Activated naive CD4-positive, alpha-beta T cell treated with anti-CD3 and anti-CD28 coated beads for 36 hours (primary cell): ENCODE measurements around the gene AMELY. TPM values are rescaled to one million over a fixed set of nuclear protein-coding genes. Genes with fewer than 3 reads are reported as not detected.

ENCODE experiments used
- CTCF ChIA-PET: fragments of 350-600 bp; sonication (Branson Sonifier 250); formaldehyde crosslinking; loops from one replicate; lab custom pipeline; 2021; ENCODE audit warnings: antibody characterized with exemption; lab: Charles Lee
- DNase-seq: peaks from one replicate; pipeline ENCODE4 v3.0.0-alpha.2; 2020
- H3K27ac Mint-ChIP-seq: one replicate; pipeline ENCODE4 v1.8.0; 2021; ENCODE audit warnings: mild to moderate bottlenecking, mixed read lengths
- H3K27me3 Mint-ChIP-seq: one replicate; pipeline ENCODE4 v1.8.0; 2021; ENCODE audit warnings: low read depth, mixed read lengths
- H3K36me3 Mint-ChIP-seq: one replicate; pipeline ENCODE4 v1.8.0; 2021; ENCODE audit warnings: low read depth, mixed read lengths
- H3K4me1 Mint-ChIP-seq: one replicate; pipeline ENCODE4 v1.8.0; 2021; ENCODE audit warnings: low read depth, mixed read lengths
- H3K4me3 Mint-ChIP-seq: one replicate; pipeline ENCODE4 v1.8.0; 2021; ENCODE audit warnings: mild to moderate bottlenecking, moderate library complexity, mixed read lengths
- H3K9me3 Mint-ChIP-seq: one replicate; pipeline ENCODE4 v1.8.0; 2021; ENCODE audit warnings: mixed read lengths
- intact Hi-C: fragments of 100-400 bp; cut with micrococcal nuclease; formaldehyde crosslinking; loops from one replicate; pipeline ENCODE4 v1.15.1; 2023
- total RNA-seq, 2 experiments: library from RNA; stranded (reverse); gene quantifications; one replicate each; pipeline ENCODE4 v1.2.3, GENCODE V29; 2021

Gene AMELY
- not detected for total RNA-seq

GRCh38 chrY:6911253-6911881 lies at the start of gene AMELY:
TSS of gene AMELY (minus strand) at chrY:6911752. CDS start at chrY:6872608, 39,144 bp downstream.
- no peak within 1 kb of the TSS for H3K4me3 Mint-ChIP-seq
- peaks cover 36% of the 10 kb centered on the region for H3K27me3 Mint-ChIP-seq
- CTCF ChIA-PET: no interaction called here
- no peak within 1 kb of the TSS for H3K27ac Mint-ChIP-seq
- no peaks in the 10 kb centered on the region for H3K9me3 Mint-ChIP-seq
- peaks cover 7% of the 10 kb centered on the region for H3K4me1 Mint-ChIP-seq
- intact Hi-C loops: no loop called here
- no peak for DNase-seq
- H3K36me3 Mint-ChIP-seq: no peaks in the 10 kb centered on the region

- Mint-ChIP-seq H3K9me3 (no peaks in the 10 kb centered on the region), H3K27me3 (peaks cover 2% of the 10 kb centered on the region), H3K36me3 (no peaks in the 10 kb centered on the region), H3K4me3 (no peak overlapping the region), H3K4me1 (no peaks in the 10 kb centered on the region), H3K27ac (no peak overlapping the region)
- intact Hi-C loops: no loop called here
- CTCF ChIA-PET: no interaction called here
- no peak for DNase-seq
These were observed 38.4 kb upstream of the AMELY start for GRCh38 chrY:6949947-6950346.

- Mint-ChIP-seq H3K9me3 (no peaks in the 10 kb centered on the region), H3K4me1 (no peaks in the 10 kb centered on the region), H3K27ac (no peak overlapping the region), H3K4me3 (no peak overlapping the region), H3K36me3 (no peaks in the 10 kb centered on the region), H3K27me3 (peaks cover 2% of the 10 kb centered on the region)
- intact Hi-C loops: no loop called here
- CTCF ChIA-PET: no interaction called here
- DNase-seq: no peak
These were observed 36.8 kb upstream of the AMELY start for GRCh38 chrY:6948378-6948777.

- no peak overlapping the region for H3K4me3 Mint-ChIP-seq
- no peaks in the 10 kb centered on the region for H3K4me1 Mint-ChIP-seq
- no peaks in the 10 kb centered on the region for H3K36me3 Mint-ChIP-seq
- no peak overlapping the region for H3K27ac Mint-ChIP-seq
- peaks cover 2% of the 10 kb centered on the region for H3K27me3 Mint-ChIP-seq
- CTCF ChIA-PET: interaction anchor here (0.6 kb wide), 1 partner anchor 360 kb away, joined by 3 read pairs; no protein-coding TSS in a partner anchor
- intact Hi-C loops: no loop called here
- no peak for DNase-seq
- no peaks in the 10 kb centered on the region for H3K9me3 Mint-ChIP-seq
These were observed 36.1 kb upstream of the AMELY start for GRCh38 chrY:6947695-6948094.

GRCh38 chrY:6935497-6935896 lies 23.9 kb upstream of the AMELY start:
- DNase-seq: no peak
- Mint-ChIP-seq H3K36me3 (no peaks in the 10 kb centered on the region), H3K27me3 (no peaks in the 10 kb centered on the region), H3K4me3 (no peak overlapping the region), H3K27ac (no peak overlapping the region), H3K4me1 (no peaks in the 10 kb centered on the region), H3K9me3 (no peaks in the 10 kb centered on the region)
- CTCF ChIA-PET: no interaction called here
- intact Hi-C loops: no loop called here

GRCh38 chrY:6931779-6932396 lies 20.3 kb upstream of the AMELY start:
- no peak for DNase-seq
- Mint-ChIP-seq H3K36me3 (no peaks in the 10 kb centered on the region), H3K9me3 (no peaks in the 10 kb centered on the region), H3K4me3 (no peak overlapping the region), H3K27ac (no peak overlapping the region), H3K4me1 (no peaks in the 10 kb centered on the region), H3K27me3 (no peaks in the 10 kb centered on the region)
- CTCF ChIA-PET: no interaction called here
- intact Hi-C loops: no loop called here

GRCh38 chrY:6929237-6929636 lies 17.7 kb upstream of the AMELY start:
- DNase-seq: no peak
- CTCF ChIA-PET: no interaction called here
- no peaks in the 10 kb centered on the region for H3K27me3 Mint-ChIP-seq
- no peak overlapping the region for H3K27ac Mint-ChIP-seq
- H3K9me3 Mint-ChIP-seq: no peaks in the 10 kb centered on the region
- no peaks in the 10 kb centered on the region for H3K36me3 Mint-ChIP-seq
- H3K4me3 Mint-ChIP-seq: no peak overlapping the region
- intact Hi-C loops: no loop called here
- no peaks in the 10 kb centered on the region for H3K4me1 Mint-ChIP-seq

GRCh38 chrY:6928265-6928664 lies 16.7 kb upstream of the AMELY start:
- Mint-ChIP-seq H3K27me3 (no peaks in the 10 kb centered on the region), H3K4me1 (no peaks in the 10 kb centered on the region), H3K36me3 (no peaks in the 10 kb centered on the region), H3K27ac (no peak overlapping the region), H3K4me3 (no peak overlapping the region), H3K9me3 (no peaks in the 10 kb centered on the region)
- CTCF ChIA-PET: no interaction called here
- intact Hi-C loops: no loop called here
- DNase-seq: no peak

- intact Hi-C loops: no loop called here
- Mint-ChIP-seq H3K36me3 (no peaks in the 10 kb centered on the region), H3K4me1 (no peaks in the 10 kb centered on the region), H3K27ac (no peak overlapping the region), H3K4me3 (no peak overlapping the region), H3K9me3 (peaks cover 2% of the 10 kb centered on the region), H3K27me3 (no peaks in the 10 kb centered on the region)
- CTCF ChIA-PET: no interaction called here
- no peak for DNase-seq
These were observed 9.5 kb upstream of the AMELY start for GRCh38 chrY:6921061-6921460.

- no peaks in the 10 kb centered on the region for H3K9me3 Mint-ChIP-seq
- H3K4me3 Mint-ChIP-seq: no peak overlapping the region
- DNase-seq: no peak
- CTCF ChIA-PET: no interaction called here
- no peak overlapping the region for H3K27ac Mint-ChIP-seq
- H3K4me1 Mint-ChIP-seq: peaks cover 7% of the 10 kb centered on the region
- H3K36me3 Mint-ChIP-seq: no peaks in the 10 kb centered on the region
- peaks cover 35% of the 10 kb centered on the region for H3K27me3 Mint-ChIP-seq
- intact Hi-C loops: no loop called here
These were observed 1.8 kb upstream of the AMELY start for GRCh38 chrY:6913362-6913761.

- H3K4me1 Mint-ChIP-seq: peaks cover 7% of the 10 kb centered on the region
- intact Hi-C loops: no loop called here
- no peaks in the 10 kb centered on the region for H3K36me3 Mint-ChIP-seq
- no peak within 1 kb of the TSS for H3K27ac Mint-ChIP-seq
- no peaks in the 10 kb centered on the region for H3K9me3 Mint-ChIP-seq
- no peak within 1 kb of the TSS for H3K4me3 Mint-ChIP-seq
- peaks cover 36% of the 10 kb centered on the region for H3K27me3 Mint-ChIP-seq
- DNase-seq: no peak
- CTCF ChIA-PET: no interaction called here
These were observed 940 bp downstream of the AMELY start, which contains the start of gene TBL1Y for GRCh38 chrY:6910372-6911252. TSS of gene TBL1Y (plus strand) at chrY:6910697. CDS start at chrY:7025085, 114,388 bp downstream.

- peaks cover 36% of the 10 kb centered on the region for H3K27me3 Mint-ChIP-seq
These were observed 1.7 kb downstream of the AMELY start for GRCh38 chrY:6909856-6910255.

More at GRCh38 chrY:6909856-6910255, 1.7 kb downstream of the AMELY start:
- Mint-ChIP-seq H3K4me3 (no peak overlapping the region), H3K4me1 (peaks cover 7% of the 10 kb centered on the region), H3K36me3 (no peaks in the 10 kb centered on the region), H3K9me3 (no peaks in the 10 kb centered on the region), H3K27ac (no peak overlapping the region)
- DNase-seq: no peak
- CTCF ChIA-PET: no interaction called here
- intact Hi-C loops: no loop called here
